B cell (primary cell): ENCODE measurements around the gene WASF2. TPM values are rescaled to one million over a fixed set of nuclear protein-coding genes. Genes with fewer than 3 reads are reported as not detected.

Experiments
- ATAC-seq: fragments of 200-7000 bp; cut with Tn5 transposase; one replicate; pipeline ENCODE4 v1.10.0; 2021; ENCODE audit warnings: low read depth, mild to moderate bottlenecking, moderate number of reproducible peaks, moderate library complexity
- CTCF ChIA-PET: fragments of 350-600 bp; sonication (Branson Sonifier 250); formaldehyde crosslinking; loops from one replicate; lab custom pipeline; 2021; ENCODE audit warnings: antibody characterized with exemption, inconsistent platforms; lab: Charles Lee
- POLR2A ChIA-PET: fragments of 350-600 bp; sonication (Branson Sonifier 250); formaldehyde crosslinking; loops from one replicate; lab custom pipeline; 2021; ENCODE audit warnings: antibody characterized with exemption; lab: Charles Lee
- DNase-seq: peaks from one replicate; pipeline ENCODE4 v3.0.0; 2013
- H2AFZ ChIP-seq: 2 replicates; pipeline ENCODE4 v1.6.1; 2012; ENCODE audit warnings: mild to moderate bottlenecking, low read depth, low read length; ENCODE audit not compliant: insufficient read depth, poor library complexity, severe bottlenecking
- H3K27ac ChIP-seq, 2 donors: 1 replicate in 1 of 2; 2 replicates in 1 of 2; pipeline ENCODE4 v1.5.1; 2012 to 2013; ENCODE audit warnings: low read length in 2 of 2, mild to moderate bottlenecking in 2 of 2, moderate library complexity in 1 of 2
- H3K27me3 ChIP-seq, 4 experiments: fragments of 200-600 bp in 1 of 4; sonication (generic) in 1 of 4; replicated peaks in 1 of 4; 1 replicate in 2 of 4; 2 replicates in 2 of 4; pipeline versions ENCODE4 v1.6.1 to v1.7.0; 2013 to 2016; ENCODE audit warnings: low read length in 3 of 4, mild to moderate bottlenecking in 2 of 4, mixed read lengths in 1 of 4, moderate library complexity in 1 of 4; ENCODE audit not compliant: insufficient read depth in 4 of 4, control insufficient read depth in 3 of 4; ENCODE audit errors: control extremely low read depth in 1 of 4
- H3K36me3 ChIP-seq, 2 experiments: replicated peaks in 1 of 2; 1 replicate in 1 of 2; 2 replicates in 1 of 2; pipeline versions ENCODE4 v1.6.1 to v1.7.1; 2013; ENCODE audit warnings: low read length in 1 of 2; ENCODE audit not compliant: insufficient read depth in 2 of 2, control insufficient read depth in 1 of 2; ENCODE audit errors: control extremely low read depth in 1 of 2, extremely low read depth in 1 of 2
- H3K4me1 ChIP-seq, 2 donors: fragments of 200-600 bp in 1 of 2; sonication (generic) in 1 of 2; 1 replicate in 1 of 2; 2 replicates in 1 of 2; pipeline versions ENCODE4 v1.5.1 to v1.6.1; 2013 to 2017; ENCODE audit warnings: low read length in 2 of 2; ENCODE audit not compliant: control insufficient read depth in 2 of 2, insufficient read depth in 2 of 2
- H3K4me2 ChIP-seq: replicated peaks from 2 replicates; pipeline ENCODE3; 2012; ENCODE audit warnings: mild to moderate bottlenecking, low read depth, low read length; ENCODE audit not compliant: poor library complexity, severe bottlenecking
- H3K4me3 ChIP-seq, 5 experiments: fragments of 200-600 bp in 1 of 5; sonication (generic) in 1 of 5; 1 replicate in 3 of 5; 2 replicates in 2 of 5; pipeline versions ENCODE4 v1.5.1 to v1.7.0; 2011 to 2016; ENCODE audit warnings: low read length in 4 of 5, mild to moderate bottlenecking in 4 of 5, low read depth in 2 of 5, control low read depth in 1 of 5, moderate library complexity in 1 of 5; ENCODE audit not compliant: insufficient read depth in 1 of 5; ENCODE audit errors: control extremely low read depth in 1 of 5, extremely low read depth in 1 of 5
- H3K79me2 ChIP-seq: fragments of 200-600 bp; sonication (generic); one replicate; pipeline ENCODE4 v1.6.0; 2016; ENCODE audit warnings: low read length; ENCODE audit not compliant: control insufficient read depth, insufficient read depth
- H3K9ac ChIP-seq: fragments of 200-600 bp; sonication (generic); 2 replicates; pipeline ENCODE4 v1.6.1; 2017; ENCODE audit warnings: mild to moderate bottlenecking, low read length, moderate library complexity
- H3K9me3 ChIP-seq, 3 donors: one replicate each; pipeline versions ENCODE4 v1.6.1 to v1.7.1; 2013; ENCODE audit warnings: low read length in 2 of 3; ENCODE audit not compliant: control insufficient read depth in 2 of 3, insufficient read depth in 1 of 3; ENCODE audit errors: control extremely low read depth in 1 of 3
- H4K20me1 ChIP-seq: 2 replicates; pipeline ENCODE4 v1.6.0; 2012; ENCODE audit warnings: mild to moderate bottlenecking, low read length; ENCODE audit not compliant: insufficient read depth, control insufficient read depth, poor library complexity, severe bottlenecking
- H3K27ac Mint-ChIP-seq: one replicate; pipeline ENCODE4 v1.8.0; 2021; ENCODE audit warnings: mixed read lengths
- H3K27me3 Mint-ChIP-seq: one replicate; pipeline ENCODE4 v1.8.0; 2021; ENCODE audit warnings: mixed read lengths
- H3K4me1 Mint-ChIP-seq: one replicate; pipeline ENCODE4 v1.8.0; 2021; ENCODE audit warnings: mixed read lengths
- H3K4me3 Mint-ChIP-seq: one replicate; pipeline ENCODE4 v1.8.0; 2021; ENCODE audit warnings: mixed read lengths
- H3K9me3 Mint-ChIP-seq: one replicate; pipeline ENCODE4 v1.8.0; 2022; ENCODE audit warnings: mixed read lengths; ENCODE audit not compliant: insufficient read depth
- EZH2 ChIP-seq: IDR thresholded peaks from 2 replicates; pipeline ENCODE4 v1.6.1; 2012; ENCODE audit warnings: borderline replicate concordance, low read depth, mild to moderate bottlenecking, moderate library complexity, low read length; ENCODE audit not compliant: insufficient read depth, poor library complexity, severe bottlenecking
- WGBS: methylation state at CpG from one replicate; pipeline ENCODE4 v1.1.5; 2013; ENCODE audit warnings: missing lambda C conversion rate; ENCODE audit not compliant: insufficient coverage; 5-methylcytosine and 5-hydroxymethylcytosine counted together
- intact Hi-C: fragments of 100-400 bp; cut with micrococcal nuclease; formaldehyde crosslinking; loops from one replicate; pipeline ENCODE4 v1.10.0; 2022
- polyA plus RNA-seq: library from polyadenylated mRNA; depleted of rRNA; stranded (reverse); fragments of >200 nt; gene quantifications from 2 replicates; pipeline ENCODE4 v1.2.3, GENCODE V29; 2012
- total RNA-seq, 2 donors: library from RNA; stranded (reverse); fragments of 120-200 nt in 1 of 2; gene quantifications; 1 replicate in 1 of 2; 2 replicates in 1 of 2; pipeline versions ENCODE4 v1.2.3 to v1.2.4, GENCODE V29; 2013 to 2022
- TF ChIP-seq, protein P1 (sequence below): fragments of 200-600 bp; IDR thresholded peaks from one replicate; pipeline ENCODE4 v1.8.0; 2022; ENCODE audit warnings: antibody characterized with exemption, mild to moderate bottlenecking

The WASF2 gene
- total and polyA plus RNA-seq, 2 donors (not counting 1 experiment from before 2014, with no cell fraction given): 67.4 to 169 TPM

DNA sequence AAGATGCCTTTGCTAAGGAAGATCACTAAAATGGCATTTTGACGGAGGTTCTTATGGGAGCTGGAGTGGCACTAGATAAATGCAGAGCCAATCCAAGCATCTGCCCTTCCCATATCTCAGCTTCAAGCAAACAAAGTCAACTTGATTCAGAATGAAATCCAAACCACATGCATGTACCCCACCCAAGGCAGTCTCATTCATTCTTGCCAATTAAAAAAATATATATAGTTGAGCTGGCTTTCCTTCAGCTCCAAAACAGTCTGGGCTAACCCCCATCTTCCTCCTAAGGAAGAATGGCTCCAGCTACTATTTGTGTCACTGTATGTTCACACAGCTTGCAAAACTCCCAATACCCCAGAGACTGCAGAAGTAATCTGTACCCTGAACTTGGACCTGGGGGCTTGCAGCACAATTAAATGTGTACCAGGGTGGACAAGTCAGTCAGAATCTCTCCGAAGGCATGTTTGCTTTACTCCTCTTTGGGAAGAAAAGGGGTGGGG is 62.1 kb downstream of the WASF2 start:
- intact Hi-C loops: no loop called here
- Histone ChIP-seq H2AFZ (no peak overlapping the region), H3K36me3 (peaks cover 0 to 43% of the 10 kb centered on the region in 2 experiments), H3K27ac (peak overlapping the region; percentile 14 to 70), H4K20me1 (peaks cover 66% of the 10 kb centered on the region), H3K79me2 (peaks cover 98% of the 10 kb centered on the region), H3K9me3 (no peaks in the 10 kb centered on the region), H3K4me1 (peaks cover 65 to 73% of the 10 kb centered on the region in 2 donors), H3K27me3 (no peaks in the 10 kb centered on the region), H3K9ac (peak overlapping the region; percentile 38), H3K4me3 (no peak overlapping the region), H3K4me2 (peak overlapping the region; percentile 69)
- H3K27ac Mint-ChIP-seq: peak overlapping the region; percentile 87
- TF ChIP-seq EZH2: no peak
- TF ChIP-seq, protein P1, sequence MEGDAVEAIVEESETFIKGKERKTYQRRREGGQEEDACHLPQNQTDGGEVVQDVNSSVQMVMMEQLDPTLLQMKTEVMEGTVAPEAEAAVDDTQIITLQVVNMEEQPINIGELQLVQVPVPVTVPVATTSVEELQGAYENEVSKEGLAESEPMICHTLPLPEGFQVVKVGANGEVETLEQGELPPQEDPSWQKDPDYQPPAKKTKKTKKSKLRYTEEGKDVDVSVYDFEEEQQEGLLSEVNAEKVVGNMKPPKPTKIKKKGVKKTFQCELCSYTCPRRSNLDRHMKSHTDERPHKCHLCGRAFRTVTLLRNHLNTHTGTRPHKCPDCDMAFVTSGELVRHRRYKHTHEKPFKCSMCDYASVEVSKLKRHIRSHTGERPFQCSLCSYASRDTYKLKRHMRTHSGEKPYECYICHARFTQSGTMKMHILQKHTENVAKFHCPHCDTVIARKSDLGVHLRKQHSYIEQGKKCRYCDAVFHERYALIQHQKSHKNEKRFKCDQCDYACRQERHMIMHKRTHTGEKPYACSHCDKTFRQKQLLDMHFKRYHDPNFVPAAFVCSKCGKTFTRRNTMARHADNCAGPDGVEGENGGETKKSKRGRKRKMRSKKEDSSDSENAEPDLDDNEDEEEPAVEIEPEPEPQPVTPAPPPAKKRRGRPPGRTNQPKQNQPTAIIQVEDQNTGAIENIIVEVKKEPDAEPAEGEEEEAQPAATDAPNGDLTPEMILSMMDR: no peak
- no peak for DNase-seq
- H3K27me3 Mint-ChIP-seq: no peaks in the 10 kb centered on the region
- ChIA-PET POLR2A (interaction anchor here (1.6 kb wide), 1 partner anchor 9 kb away, joined by 8 read pairs; no protein-coding TSS in a partner anchor), CTCF (interaction anchor here (0.8 to 7.5 kb wide), 10 partner anchors 8 to 177 kb away, joined by 3 to 60 read pairs (median 4); partner anchors contain the start of gene AHDC1)
- no peak for ATAC-seq
- 50% methylated on average over 1 of the region's 2 CpGs for WGBS
- H3K9me3 Mint-ChIP-seq: no peaks in the 10 kb centered on the region
- H3K4me3 Mint-ChIP-seq: peak overlapping the region; percentile 71
- peaks cover 73% of the 10 kb centered on the region for H3K4me1 Mint-ChIP-seq

GRCh38 chr1:27427329-27427728 is 62.6 kb downstream of the WASF2 start:
- Histone ChIP-seq H3K4me3 (no peak overlapping the region), H2AFZ (no peak overlapping the region), H3K79me2 (peaks cover 98% of the 10 kb centered on the region), H3K9me3 (no peaks in the 10 kb centered on the region), H3K4me1 (peaks cover 62 to 72% of the 10 kb centered on the region in 2 donors), H3K27me3 (no peaks in the 10 kb centered on the region), H3K4me2 (peak overlapping the region; percentile 69), H4K20me1 (peaks cover 67% of the 10 kb centered on the region), H3K27ac (peak overlapping the region; percentile 14 to 70), H3K36me3 (peaks cover 0 to 45% of the 10 kb centered on the region in 2 experiments), H3K9ac (no peak overlapping the region)
- WGBS: 0% methylated on average over 1 of the region's 2 CpGs
- intact Hi-C loops: no loop called here
- DNase-seq (peak; percentile 65), ATAC-seq (peak; percentile 65)
- Mint-ChIP-seq H3K4me1 (peaks cover 75% of the 10 kb centered on the region), H3K9me3 (no peaks in the 10 kb centered on the region), H3K27ac (peak overlapping the region; percentile 87), H3K27me3 (no peaks in the 10 kb centered on the region), H3K4me3 (peak overlapping the region; percentile 68)
- TF ChIP-seq, protein P1: no peak
- TF ChIP-seq EZH2: no peak
- CTCF ChIA-PET: interaction anchor here (0.7 to 7.5 kb wide), 12 partner anchors 9 to 181 kb away, joined by 3 to 60 read pairs (median 4); partner anchors contain the start of gene AHDC1
- POLR2A ChIA-PET: no interaction called here
